ENCODE measurements around the gene PIP4K2A.
"Not testable (repeated sequence)": the region's sequence is repeated elsewhere in the genome, so short reads cannot be mapped to it uniquely, and the experiment has no call there.

The PIP4K2A gene

DNA sequence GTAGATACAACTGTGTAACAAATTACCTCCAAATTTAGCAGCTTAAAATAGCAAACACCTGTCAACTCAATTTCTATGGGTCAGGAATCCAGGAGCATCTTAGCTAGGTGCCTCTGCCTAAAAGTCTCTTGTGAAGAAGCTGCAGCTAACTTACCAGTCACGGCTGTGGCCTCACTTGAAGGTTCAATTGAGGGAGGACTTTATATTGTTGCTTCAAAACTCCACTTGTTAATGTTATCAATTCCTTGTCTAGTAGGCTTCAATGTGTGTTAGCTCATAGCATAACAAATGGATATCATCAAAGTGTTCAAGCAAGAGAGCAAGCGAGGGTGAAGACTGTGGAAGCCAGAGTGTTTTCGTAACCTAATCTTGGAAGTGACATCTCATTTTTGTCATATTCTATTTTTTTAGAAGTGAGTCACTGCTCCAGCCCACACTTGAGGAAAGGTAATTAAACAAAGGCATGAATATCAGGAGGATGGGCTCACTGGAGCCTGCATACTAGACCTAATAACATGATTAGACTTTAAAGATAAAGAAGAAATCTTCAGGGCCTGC is 196.1 kb downstream of the PIP4K2A start:
- peak in 5 of 56 donors; percentile 18 to 47 (median 33) for DNase-seq

DNA sequence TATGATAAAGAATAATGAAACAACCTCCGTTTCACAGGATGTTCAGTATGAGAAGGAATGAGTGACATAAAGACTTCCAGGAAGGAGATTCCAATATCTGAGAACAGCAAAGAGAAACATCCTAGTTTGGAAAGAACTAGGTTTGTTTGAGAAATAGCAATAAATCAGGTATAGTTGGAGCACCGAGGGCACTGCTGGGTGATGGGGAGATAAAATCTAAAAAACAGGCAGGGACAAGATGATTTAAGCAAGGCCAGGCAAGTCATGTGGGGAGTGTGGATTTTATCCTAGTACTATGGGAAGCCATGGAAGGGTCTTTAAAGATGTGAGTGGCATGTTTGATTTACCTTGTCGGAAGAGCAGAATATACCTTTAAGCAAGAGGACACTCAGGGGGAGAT is 199.4 kb downstream of the PIP4K2A start:
- no peak for DNase-seq

DNA sequence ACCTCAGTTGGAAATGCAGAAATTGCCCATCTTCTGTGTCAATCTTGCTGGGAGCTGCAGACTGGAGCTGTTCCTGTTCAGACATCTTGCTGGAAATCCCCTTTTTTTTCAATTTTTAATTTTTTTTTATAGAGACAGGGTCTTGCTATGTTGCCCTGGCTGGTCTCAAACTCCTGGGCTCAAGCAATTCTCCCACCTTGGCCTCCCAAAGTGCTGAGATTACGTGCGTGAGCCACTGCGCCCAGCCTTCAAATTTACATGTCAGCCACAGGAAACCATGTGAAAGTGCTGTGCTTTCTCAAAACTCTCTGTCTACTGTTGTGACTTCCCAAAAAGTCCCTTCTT is 200.0 kb downstream of the PIP4K2A start:
- not testable (repeated sequence) for DNase-seq

DNA sequence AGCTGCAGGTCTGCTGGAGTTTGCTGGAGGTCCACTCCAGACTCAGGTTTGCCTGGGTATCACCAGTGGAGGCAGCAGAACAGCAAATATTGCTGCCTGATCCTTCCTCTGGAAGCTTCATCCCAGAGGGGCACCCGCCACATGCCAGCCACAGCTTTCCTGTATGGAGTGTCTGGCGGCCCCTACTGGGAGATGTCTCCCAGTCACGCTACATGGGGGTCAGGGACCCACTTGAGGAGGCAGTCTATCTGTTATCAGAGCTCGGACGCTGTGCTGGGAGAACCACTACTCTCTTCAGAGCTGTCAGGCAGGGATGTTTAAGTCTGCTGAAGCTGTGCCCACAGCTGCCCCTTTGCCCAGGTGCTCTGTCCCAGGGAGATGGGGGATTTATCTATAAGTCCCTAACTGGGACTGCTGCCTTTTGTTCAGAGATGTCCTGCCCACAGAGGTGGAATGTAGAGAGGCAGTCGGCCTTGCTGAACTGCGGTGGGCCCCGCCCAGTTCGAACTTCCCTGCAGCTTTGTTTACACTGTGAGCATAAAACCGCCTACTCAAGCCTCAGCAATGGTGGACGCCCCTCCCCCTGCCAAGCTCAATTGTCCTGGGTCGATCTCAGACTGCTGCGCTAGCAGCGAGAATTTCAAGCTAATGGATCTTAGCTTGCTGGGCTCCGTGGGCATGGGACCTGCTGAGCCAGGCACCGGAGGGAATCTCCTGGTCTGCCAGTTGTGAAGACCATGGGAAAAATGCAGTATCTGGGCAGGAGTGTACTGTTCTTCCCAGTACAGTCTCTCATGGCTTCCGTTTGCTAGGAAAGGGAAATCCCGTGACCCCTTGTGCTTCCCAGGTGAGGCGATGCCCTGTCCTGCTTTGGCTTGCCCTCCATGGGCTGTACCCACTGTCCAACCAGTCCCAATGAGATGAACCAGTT is 200.6 kb downstream of the PIP4K2A start:
- DNase-seq, result peak in 4 of 56 donors; percentile 7 to 38 (median 14)

DNA sequence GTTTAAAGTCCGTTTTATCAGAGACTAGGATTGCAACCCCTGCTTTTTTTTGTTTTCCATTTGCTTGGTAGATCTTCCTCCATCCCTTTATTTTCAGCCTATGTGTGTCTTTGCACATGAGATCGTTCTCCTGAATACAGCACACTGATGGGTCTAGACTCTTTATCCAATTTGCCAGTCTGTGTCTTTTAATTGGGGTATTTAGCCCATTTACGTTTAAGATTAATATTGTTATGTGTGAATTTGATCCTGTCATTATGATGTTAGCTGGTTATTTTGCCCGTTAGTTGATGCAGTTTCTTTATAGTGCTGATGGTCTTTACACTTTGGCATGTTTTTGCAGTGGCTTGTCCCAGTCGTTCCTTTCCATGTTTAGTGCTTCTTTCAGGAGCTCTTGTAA is 202.4 kb downstream of the PIP4K2A start:
- not testable (repeated sequence) for DNase-seq

DNA sequence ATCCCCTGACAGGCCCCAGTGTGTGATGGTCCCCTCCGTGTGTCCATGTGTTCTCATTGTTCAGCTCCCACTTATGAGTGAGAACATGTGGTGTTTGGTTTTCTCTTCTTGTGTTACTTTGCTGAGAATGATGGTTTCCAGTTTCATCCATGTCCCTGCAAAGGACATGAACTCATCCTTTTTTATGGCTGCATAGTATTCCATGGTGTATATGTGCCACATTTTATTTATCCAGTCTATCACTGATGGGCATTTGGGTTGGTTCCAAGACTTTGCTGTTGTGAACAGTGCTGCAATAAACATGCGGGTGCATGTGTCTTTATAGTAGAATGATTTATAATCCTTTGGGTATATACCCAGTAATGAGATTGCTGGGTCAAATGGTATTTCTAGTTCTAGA is 206.2 kb downstream of the PIP4K2A start:
- not testable (repeated sequence) for DNase-seq

DNA sequence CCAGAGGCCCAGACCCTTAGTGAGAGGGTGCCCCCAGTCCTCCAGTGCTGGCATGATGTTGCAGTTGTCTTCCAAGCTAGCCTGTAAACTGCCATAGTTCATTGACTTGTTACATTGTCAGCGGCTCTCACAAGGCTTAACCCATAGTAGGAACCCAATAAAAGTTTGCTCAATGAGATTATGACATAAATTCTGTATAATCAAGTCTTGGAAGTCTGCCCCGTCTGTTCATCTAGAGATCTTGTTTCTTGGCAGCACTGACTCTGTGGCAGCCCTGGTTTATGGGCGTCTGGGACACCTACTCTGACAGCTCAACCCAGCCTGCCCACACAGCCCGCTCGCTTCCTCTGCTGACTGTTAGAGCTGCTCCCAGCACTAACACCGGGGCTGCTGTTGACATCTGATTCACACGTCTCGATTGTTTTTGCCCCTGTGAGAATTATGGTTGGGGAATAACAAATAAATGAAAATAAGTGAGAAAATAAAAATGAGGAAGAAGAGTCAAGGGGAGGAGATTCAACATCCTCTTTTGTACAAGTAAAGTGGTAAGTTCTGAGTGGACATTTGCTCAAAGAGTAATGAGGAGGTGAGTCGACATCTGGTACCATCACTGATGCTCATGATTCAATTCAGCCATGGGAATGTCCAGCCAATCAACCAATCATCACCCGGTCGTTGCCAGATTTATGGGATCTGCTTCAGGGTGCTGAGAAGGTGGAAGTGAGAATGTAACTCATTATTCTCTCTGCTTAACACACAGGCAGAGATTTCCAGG is 208.3 kb downstream of the PIP4K2A start:
- DNase-seq, result peak in 12 of 56 donors; percentile 4 to 44 (median 24)

DNA sequence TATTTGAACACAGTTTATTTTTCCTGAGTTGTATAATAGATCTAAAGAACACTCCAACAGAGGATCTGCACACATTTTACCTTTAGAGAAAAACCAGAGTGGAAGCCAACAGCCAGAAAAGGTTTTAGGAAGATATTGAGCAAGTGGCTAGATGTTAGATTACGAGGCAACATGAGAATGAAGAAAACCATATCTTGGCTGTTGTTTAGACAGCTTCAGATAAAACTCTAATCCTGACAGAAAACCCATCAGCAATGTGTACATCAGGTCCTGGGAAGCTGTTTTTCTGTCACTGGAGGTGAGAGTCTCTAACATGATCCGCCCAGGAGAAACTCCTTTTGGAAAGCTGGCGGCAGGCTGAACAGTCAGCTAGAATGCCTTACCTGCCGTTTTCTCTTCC is 209.6 kb downstream of the PIP4K2A start:
- no peak for DNase-seq

DNA sequence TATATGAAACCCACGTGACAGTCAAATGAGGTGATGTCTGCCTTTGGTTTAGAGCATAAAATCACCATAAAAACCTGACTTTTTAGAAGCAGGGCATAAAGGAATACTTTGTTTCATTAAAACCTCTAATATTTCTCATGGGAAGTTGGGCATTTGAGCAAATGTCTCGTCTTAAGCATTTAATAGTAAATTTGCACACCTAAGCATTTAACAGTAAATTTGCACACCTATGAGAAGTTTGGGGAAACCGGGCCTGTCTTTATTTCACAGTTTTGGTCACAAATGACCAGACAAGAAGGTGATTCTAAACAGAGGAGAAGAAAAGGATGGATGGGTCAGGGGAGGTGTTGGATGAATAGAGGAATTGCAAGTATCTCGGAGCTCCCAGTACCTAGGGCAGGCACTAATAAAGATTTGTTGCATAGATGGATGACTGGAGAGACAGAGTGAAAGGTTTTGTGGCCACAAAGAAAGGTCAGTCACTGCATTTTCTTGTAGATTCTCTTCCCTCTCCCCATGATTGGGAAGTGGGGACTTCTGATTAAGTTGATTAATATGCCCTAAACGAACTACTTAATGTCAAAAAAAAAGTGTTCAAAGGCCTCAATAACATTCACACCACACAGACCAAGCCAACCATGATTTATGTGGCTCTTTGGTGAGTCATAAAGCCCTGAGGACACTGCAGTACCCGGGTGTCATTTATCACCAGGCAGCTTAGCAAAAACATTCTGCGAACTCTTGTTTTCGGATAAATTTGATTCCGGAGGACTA is 210.9 kb downstream of the PIP4K2A start:
- DNase-seq, result no peak

DNA sequence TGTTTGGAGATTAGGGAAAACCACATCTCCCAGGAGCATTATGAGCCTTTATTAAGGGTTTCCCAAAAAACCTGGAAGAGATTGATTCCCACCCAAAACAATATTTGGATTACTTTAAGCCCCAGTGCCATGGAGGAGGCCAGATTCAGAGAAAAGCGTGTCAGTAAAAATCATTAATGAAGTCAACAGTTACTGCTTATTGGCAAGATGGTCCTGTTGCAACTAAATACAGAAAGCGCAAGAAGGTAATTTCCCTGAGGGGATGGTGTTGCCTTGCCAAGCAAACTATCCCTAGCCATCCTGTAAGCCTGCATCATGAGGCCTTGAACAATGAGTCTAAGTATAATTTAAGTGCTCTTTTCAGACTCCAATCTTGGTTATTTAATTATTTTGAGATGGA is 212.5 kb downstream of the PIP4K2A start:
- no peak for DNase-seq

DNA sequence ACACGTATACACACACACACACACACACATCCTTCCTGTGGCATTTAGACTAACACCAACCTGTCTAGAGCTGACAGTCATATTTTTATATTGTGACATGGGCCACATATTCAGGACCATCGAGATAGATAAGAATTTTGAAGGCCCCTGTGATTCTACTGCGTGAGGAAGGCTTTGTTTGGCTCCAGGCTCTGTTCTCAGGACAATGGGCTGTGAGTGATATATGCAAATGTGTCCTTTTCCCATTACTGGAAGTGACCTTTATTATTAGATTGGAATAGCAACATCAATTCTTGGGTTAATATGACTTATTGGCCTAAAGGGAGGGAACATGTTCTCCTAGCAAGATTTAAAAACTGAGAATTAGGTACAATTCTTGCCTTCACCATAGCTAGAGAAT is 213.0 kb downstream of the PIP4K2A start:
- peak in 1 of 56 donors; percentile 41 for DNase-seq

DNA sequence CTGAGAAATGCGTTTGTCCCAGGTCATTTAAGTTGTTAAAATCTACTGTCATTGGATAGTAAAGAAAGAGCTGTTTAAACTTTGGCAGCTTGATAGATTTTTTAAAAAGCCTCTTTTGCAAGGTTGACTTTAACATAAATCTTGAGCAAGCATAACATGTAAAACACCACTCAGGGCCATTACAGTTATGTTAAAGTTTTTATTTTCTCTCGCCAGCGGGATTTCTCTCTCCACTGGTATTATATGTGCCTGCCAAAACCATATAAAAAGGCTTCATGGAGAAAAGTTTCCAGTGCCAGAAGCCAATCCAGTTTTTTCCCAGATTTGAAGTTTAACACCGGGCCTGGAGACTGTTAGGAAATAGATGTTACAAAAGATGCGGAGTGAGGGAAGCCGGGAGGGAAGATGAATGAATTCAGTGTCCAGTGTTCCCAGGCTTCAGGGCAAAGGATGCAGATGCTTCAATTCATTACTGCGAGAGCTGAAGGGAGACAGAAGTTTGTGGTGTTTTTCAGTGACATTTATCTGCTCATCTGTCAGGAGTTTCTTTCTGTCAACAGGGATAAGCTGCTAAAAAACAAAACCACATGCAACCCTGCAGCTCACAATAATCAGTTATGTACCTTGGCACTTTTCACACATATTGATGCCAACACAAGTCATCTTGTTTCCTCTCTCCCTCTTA is 213.6 kb downstream of the PIP4K2A start:
- DNase-seq, result peak in 9 of 56 donors; percentile 16 to 39 (median 25)

DNA sequence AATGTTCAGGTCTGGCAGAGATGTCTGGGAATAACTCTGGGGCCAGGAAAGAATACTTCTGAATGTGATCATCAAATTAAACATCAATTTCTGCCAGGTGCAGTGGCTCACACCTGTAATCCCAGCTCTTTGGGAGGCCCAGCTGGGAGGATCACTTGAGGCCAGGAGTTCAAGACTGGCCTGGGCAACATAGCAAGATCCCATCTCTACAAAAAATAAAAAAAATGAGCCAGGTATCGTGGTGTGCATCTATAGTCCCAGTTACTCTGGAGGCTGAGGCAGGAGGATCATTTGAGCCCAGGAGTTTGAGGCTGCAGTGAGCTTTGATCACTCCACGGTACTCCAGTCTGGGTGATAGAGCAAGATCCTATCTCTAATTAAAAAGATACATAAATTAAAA is 214.4 kb downstream of the PIP4K2A start:
- not testable (repeated sequence) for DNase-seq

DNA sequence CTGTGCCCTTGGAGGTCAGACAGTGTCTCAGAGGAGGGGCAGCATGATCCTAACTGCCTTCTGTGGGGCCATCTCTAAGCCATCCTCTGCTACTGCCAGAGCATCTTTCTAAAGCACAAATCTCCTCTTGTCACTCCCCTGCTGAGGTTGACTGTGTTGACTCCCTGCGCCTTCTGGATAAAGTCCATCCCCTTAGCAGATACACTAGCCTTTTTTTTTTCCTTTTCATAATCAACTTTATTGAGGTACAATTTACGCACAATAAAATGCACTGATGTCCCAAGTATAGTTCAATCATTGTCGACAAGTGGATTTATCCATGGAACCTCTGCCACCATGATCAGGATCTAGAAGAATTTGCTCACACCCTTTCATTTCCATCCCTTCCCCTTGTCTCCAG is 219.0 kb downstream of the PIP4K2A start:
- no peak for DNase-seq

DNA sequence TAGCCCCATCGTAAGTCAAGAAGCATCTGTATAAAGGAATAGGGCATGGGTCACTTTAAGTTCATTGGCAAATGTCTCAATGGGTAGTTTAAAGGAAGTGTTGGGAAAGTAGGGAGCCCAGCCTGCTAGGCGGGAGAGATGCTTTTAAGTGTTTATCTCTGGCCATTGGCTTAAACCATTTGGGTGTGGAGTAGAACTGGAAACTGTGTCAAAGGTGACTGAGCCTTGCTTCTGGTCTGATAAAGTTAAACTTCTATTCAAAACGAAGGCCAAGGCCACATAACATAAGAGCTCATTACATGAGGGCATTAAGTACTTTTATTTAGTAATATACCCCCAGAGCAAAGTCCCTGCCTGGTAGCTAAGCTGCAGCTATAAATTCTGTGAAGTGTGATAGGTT is 220.4 kb downstream of the PIP4K2A start:
- DNase-seq, result no peak

DNA sequence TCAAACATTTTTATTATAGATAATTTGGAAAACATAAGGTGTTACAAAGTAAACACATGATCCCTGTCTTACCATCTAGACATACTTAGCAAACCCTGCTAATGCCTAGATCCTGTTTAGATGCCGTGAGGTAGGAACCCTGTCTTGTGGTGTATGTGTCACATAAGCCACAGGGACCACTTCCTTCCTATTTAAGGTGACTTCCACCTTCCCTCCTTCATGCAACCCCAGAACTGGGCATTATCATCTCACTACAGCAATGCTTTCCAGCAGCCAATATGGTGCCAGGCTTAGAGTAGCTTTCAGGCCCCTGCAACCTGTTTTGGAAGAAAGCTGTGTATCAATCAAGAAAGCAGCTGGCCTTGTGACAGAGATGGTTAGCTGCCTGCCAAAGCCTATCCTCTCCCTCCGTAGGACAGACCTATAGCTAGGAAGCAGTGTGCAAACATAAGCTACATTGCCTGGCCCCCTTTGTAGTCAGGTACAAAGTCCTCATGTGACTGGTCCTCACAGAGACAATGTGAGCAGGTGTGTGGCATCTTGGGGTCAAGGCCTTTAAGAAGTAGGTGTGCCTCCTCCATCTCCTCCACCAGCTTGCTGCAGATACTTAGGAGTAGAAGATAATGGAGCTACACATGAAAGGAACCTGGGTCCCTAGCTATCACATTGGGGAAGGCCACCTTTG is 222.3 kb downstream of the PIP4K2A start:
- DNase-seq, result no peak

DNA sequence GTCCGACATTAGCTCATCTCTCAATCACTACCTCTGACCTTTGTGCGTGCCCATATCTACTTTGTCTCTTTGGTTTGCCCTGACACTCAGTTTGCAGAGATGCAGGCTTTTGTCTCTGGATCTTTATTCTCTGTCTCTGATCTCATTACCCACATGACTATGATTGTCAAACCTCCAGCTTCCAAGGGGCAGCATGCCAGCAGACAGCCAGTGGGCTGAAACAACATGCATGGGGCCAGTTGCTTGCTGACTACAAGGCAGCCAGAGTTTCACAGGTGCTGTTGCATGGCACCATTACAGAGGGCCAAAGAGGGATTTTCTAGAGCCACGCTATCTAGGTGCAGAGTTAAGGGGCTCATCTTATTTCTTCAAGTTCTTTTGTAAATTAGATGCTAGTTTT is 222.9 kb downstream of the PIP4K2A start:
- DNase-seq, result peak in 47 of 56 donors; percentile 6 to 85 (median 67)

DNA sequence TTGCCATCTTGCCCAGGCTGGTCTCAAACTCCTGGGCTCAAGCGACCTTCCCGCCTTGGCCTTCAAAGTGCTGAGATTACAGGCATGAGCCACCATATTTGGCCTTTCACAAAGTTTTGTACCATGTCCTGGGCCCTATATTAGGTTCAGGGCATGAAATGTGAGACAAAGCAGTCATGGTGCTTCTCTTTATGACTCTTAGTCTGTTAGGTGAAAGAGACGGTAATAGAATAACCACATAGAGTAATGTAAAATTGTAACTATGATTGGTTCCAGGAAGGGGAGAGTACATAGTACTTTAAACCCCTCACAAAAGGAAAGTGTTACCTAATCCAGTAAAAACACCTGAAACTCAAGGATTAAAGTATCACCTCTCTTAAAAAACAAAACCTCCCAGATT is 224.4 kb downstream of the PIP4K2A start:
- no peak for DNase-seq

DNA sequence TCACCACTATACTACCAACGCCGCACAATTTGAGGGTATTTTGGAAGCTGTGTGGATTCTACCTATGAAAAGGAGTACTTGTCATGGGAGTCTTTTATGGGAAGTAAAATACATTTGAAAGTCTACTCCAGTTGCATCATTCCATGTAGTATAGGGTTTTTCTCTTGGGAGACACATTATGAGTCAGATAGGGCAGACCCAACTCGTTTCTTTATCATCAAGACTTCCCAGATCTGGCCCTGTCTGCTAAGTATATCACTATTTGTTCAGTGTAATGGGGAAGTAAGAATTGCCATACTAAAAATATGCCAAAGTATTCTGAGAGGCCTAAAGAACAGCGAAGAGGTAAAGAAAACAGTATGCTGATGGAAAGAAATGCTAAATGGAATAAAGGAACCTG is 224.9 kb downstream of the PIP4K2A start:
- DNase-seq, result no peak

DNA sequence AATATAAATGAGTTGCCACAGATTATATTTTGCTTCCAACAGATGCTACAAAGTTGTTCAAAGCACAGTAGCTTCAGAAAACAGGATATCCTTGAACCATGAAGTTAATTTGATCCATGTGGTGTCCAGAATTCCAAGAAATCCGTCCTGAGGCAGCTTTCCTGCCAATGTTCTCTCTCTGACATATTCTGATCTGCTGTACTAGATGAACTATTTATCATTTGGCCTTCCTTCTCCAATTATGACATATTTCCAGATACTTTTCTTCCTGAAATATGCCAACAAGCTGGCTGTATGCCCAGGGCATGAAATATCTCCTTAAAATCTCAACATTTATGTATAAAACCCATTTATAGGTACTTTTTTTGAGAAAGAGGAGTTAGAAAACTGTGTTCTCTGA is 227.9 kb downstream of the PIP4K2A start:
- no peak for DNase-seq

All from nucleus accumbens (tissue), 56 donors.